ENCODE data around the gene TMEM59.

GRCh38 chr1:53984726-53985125 is 68.3 kb downstream of the TMEM59 start:
- no peak for TF ChIP-seq CTCF (conservative IDR thresholded peaks at IDR 0.05)
- no peak for TF ChIP-seq EZH2 (IDR thresholded peaks at IDR 0.05; ENCODE audit: low read depth)

Measured in PC-9 (cell line).